Sigmoid colon (tissue), 3 donors: ENCODE results near the gene KRTAP4-3.

ENCODE experiments used
- CTCF ChIP-seq, 4 experiments: fragments of 450-650 bp in 3 of 4; fragments of 200-600 bp in 1 of 4; IDR thresholded peaks; one replicate each; pipeline ENCODE4 v1.5.1; 2016 to 2019; ENCODE audit warnings: antibody characterized with exemption in 4 of 4, mild to moderate bottlenecking in 3 of 4, moderate library complexity in 2 of 4
- POLR2A ChIP-seq, 2 donors: fragments of 450-650 bp; IDR thresholded peaks; one replicate each; pipeline ENCODE4 v1.6.1; 2016; ENCODE audit warnings: antibody characterized with exemption in 2 of 2, mild to moderate bottlenecking in 2 of 2, moderate library complexity in 2 of 2

DNA sequence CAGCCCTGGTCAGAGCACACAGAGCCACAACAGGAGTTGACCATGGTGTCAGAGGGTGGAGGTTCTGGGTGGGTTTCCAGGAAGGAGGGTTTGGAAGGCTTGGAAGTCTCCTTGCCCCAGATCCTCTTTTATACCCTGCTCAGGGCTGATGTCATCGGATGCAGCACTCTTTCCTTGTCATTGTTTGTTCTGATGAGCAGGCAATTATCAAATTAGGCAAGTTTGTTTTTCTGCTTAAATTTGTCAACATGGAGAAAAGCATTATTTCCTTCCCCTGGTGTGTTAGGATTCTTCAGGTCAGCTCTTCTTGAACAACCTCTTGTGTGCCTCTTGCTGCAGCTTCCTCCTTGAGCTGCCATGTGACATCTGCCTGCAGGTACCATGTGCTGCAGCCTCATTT, 7.4 kb downstream of the KRTAP4-3 start, which contains the start of gene KRTAP4-4:
- TF ChIP-seq CTCF (IDR thresholded peaks at IDR 0.05) (no peak), POLR2A (IDR thresholded peaks at IDR 0.05) (no peak)
